ENCODE measurements around the gene PTPRCAP. TPM values are rescaled to one million over a fixed set of nuclear protein-coding genes. Genes with fewer than 3 reads are reported as not detected.

The PTPRCAP gene
- polyA plus RNA-seq, 1 donor = 6.8 TPM

DNA sequence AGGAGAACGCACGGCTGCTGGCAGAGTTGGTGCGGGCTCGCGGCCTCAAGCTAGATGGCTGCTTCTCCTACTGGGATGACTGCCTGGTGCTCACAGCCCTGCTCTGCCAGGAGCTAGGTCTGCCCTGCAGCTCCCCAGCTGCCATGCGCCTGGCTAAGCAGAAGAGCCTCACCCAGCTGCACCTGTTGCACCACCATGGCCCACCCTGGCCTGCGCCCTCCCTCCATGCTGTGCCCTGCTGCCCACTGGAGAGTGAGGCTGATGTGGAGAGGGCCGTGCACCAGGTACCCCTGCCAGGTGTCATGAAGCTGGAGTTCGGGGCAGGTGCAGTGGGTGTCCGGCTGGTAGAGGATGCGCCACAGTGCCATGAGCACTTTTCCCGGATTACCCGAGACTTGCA, 14.0 kb downstream of the PTPRCAP start:
- Histone ChIP-seq H3K4me3 (ENCODE audit: low read length) (no peak overlapping the region), H3K4me1 (ENCODE audit: control insufficient read depth, insufficient read depth, low read length) (peaks cover 11% of the 10 kb centered on the region), H3K9me3 (ENCODE audit: control insufficient read depth, low read depth, low read length) (no peaks in the 10 kb centered on the region), H3K27me3 (ENCODE audit: control insufficient read depth, insufficient read depth, low read length) (no peaks in the 10 kb centered on the region), H3K27ac (ENCODE audit: low read length) (no peak overlapping the region), H3K36me3 (ENCODE audit: control insufficient read depth, insufficient read depth, low read length) (no peaks in the 10 kb centered on the region)
- no CpG with 5 or more reads among the region's 13 CpGs for WGBS (ENCODE audit: insufficient coverage, low lambda C conversion rate)
- no peak for DNase-seq

DNA sequence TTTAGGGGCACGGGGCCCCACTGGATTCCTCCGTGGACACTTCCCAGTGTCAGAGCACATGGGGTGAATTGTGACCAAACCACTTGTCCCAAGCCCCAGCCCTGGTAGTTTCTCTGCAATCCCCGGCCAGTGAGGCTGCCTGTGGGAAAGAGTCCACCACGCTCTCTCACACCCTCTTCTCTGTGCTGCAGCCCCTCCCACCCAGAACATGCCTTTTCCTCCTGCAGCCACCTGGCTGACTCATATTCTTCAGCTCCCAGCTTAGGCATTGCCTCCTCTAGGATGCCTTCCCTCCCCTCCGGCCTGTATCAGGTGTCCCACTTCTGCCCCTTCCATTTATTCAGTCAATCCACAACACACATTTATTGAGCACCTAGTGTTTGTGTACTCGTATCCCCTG, 14.6 kb downstream of the PTPRCAP start:
- DNase-seq = no peak
- no peaks in the 10 kb centered on the region for H3K9me3 ChIP-seq (ENCODE audit: control insufficient read depth, low read depth, low read length)
- no peak overlapping the region for H3K4me3 ChIP-seq (ENCODE audit: low read length)
- no peaks in the 10 kb centered on the region for H3K36me3 ChIP-seq (ENCODE audit: control insufficient read depth, insufficient read depth, low read length)
- no peaks in the 10 kb centered on the region for H3K27me3 ChIP-seq (ENCODE audit: control insufficient read depth, insufficient read depth, low read length)
- H3K27ac ChIP-seq (ENCODE audit: low read length) = no peak overlapping the region
- WGBS (ENCODE audit: insufficient coverage, low lambda C conversion rate) = no CpG with 5 or more reads among the region's 6 CpGs
- H3K4me1 ChIP-seq (ENCODE audit: control insufficient read depth, insufficient read depth, low read length) = peaks cover 11% of the 10 kb centered on the region

DNA sequence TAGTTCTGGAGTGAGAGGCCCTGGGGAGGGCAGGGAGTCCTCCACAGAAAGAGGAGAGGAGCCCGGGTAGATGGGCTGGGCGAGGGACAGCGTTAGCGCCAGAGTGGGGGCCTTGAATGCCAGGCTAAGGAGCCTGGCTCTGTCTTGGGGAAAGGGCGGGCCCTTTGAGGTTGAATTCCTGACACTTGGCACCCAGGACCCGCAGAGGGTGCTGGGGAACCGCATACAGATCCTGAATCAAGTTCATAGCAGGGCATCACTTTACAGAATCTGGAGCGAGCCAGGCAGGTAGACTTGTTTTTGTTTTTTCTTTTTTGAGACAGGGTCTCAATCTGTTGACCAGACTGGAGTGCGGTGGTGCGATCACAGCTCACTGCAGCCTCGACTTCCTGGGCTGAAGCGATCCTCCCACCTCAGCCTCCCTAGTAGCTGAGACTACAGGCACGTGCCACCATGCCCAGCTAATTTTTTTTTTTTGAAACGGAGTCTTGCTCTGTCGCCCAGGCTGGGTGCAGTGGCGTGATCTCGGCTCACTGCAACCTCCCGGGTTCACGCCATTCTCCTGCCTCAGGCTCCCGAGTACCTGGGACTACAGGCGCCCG, 16.0 kb downstream of the PTPRCAP start:
- Histone ChIP-seq H3K27me3 (ENCODE audit: control insufficient read depth, insufficient read depth, low read length) (no peaks in the 10 kb centered on the region), H3K4me1 (ENCODE audit: control insufficient read depth, insufficient read depth, low read length) (peaks cover 11% of the 10 kb centered on the region), H3K36me3 (ENCODE audit: control insufficient read depth, insufficient read depth, low read length) (no peaks in the 10 kb centered on the region), H3K4me3 (ENCODE audit: low read length) (peak overlapping the region; percentile 17), H3K27ac (ENCODE audit: low read length) (no peak overlapping the region), H3K9me3 (ENCODE audit: control insufficient read depth, low read depth, low read length) (peaks cover 4% of the 10 kb centered on the region)
- no CpG with 5 or more reads among the region's 22 CpGs for WGBS (ENCODE audit: insufficient coverage, low lambda C conversion rate)
- no peak for DNase-seq

DNA sequence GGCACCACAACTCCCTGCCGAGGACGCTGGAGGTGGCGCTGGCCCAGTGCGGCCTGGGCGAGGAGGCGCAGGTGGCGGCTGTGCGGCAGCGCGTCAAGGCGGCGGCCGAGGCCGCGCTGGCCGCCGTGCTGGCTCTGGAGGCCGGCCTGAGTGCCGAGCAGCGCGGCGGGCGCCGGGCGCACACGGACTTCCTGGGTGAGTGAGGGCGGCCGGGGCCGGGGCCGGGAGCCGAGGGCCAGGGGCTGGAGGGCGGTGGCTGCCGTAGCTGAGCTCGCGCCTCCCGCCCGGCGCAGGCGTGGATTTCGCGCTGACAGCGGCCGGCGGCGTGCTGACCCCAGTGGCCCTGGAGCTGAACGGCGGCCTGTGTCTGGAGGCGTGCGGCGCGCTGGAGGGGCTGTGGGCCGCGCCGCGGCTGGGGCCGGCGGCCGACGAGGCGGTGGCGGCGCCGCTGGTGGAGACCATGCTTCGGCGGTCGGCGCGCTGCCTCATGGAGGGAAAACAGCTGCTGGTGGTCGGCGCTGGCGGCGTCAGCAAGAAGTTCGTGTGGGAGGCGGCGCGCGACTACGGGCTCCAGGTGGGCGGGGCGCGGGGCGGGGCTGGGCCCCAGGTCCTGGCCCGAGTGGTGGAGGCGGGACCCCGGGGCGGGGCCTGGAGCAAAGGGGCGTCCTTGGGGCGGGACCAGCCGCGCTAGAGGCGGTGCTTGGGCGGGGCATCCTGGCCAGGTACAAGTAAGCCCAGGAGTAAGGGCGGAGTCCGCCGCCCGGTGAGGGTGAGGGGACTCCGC, 16.6 kb downstream of the PTPRCAP start:
- H3K4me1 ChIP-seq (ENCODE audit: control insufficient read depth, insufficient read depth, low read length) = peaks cover 14% of the 10 kb centered on the region
- WGBS (ENCODE audit: insufficient coverage, low lambda C conversion rate) = no CpG with 5 or more reads among the region's 97 CpGs
- peak overlapping the region; percentile 26 for H3K4me3 ChIP-seq (ENCODE audit: low read length)
- H3K27ac ChIP-seq (ENCODE audit: low read length) = no peak overlapping the region
- peaks cover 6% of the 10 kb centered on the region for H3K27me3 ChIP-seq (ENCODE audit: control insufficient read depth, insufficient read depth, low read length)
- H3K9me3 ChIP-seq (ENCODE audit: control insufficient read depth, low read depth, low read length) = peaks cover 4% of the 10 kb centered on the region
- H3K36me3 ChIP-seq (ENCODE audit: control insufficient read depth, insufficient read depth, low read length) = no peaks in the 10 kb centered on the region
- peak; percentile 95 to 96 for DNase-seq

DNA sequence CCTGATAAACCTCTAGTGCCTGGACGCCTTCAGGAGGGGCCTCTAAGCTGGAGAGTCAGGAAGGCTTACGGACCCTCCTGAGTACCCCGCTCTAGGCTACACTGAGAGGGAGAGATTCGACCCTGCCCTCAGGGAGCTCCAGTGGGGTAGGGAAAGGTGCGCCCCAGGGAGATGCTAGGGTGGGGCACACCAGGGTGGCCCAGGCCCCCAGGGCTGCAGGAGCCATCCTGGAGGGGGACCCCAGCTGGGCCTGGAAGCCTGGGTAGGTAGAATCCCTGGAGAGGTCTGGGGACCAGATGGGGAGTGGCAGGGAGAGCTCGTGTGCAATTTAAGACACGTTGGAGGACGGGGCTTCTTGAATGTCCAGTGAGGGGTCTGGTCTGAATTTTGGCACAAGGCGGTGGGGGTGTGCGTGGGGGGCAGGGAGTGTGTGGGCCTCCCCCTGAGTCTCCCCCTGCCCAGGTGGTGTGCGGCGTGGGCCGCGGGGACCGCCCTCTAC, 17.3 kb downstream of the PTPRCAP start:
- Histone ChIP-seq H3K4me1 (ENCODE audit: control insufficient read depth, insufficient read depth, low read length) (peaks cover 16% of the 10 kb centered on the region), H3K36me3 (ENCODE audit: control insufficient read depth, insufficient read depth, low read length) (no peaks in the 10 kb centered on the region), H3K9me3 (ENCODE audit: control insufficient read depth, low read depth, low read length) (peaks cover 4% of the 10 kb centered on the region), H3K27ac (ENCODE audit: low read length) (no peak overlapping the region), H3K4me3 (ENCODE audit: low read length) (peak overlapping the region; percentile 26), H3K27me3 (ENCODE audit: control insufficient read depth, insufficient read depth, low read length) (peaks cover 9% of the 10 kb centered on the region)
- no peak for DNase-seq
- no CpG with 5 or more reads among the region's 15 CpGs for WGBS (ENCODE audit: insufficient coverage, low lambda C conversion rate)

DNA sequence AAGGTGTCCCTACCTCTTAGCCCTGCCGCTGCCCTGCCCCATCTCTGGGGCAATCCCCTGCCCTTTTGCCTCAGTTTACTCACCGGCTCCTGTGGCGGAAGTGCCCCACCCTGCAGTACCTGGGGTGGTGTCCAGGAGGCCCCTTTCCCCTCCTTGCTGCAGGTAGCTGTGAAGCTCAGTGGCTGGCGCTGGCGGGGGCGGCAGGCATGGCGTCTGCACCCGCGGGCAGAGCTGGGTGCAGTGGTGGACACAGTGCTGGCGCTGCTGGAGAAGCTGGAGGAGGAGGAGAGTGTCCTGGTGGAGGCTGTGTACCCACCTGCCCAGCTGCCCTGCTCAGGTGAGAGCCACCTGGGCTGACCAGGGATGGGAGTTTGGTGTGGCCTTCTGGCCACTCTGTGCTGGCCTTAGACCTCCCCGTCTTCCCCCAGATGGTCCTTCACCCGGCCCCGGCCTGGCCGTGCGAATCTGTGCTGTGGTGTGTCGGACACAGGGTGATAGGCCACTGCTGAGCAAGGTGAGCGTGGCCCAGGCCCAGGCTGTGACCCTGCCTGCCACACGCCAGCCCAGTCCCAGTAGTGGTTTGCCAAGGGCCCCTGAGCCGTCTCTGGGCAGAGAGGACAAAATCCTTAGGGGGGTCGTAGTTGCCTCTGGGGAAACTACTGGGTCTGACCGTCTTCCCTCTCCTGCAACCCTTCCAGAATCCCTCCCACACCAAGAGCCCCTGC, 18.0 kb downstream of the PTPRCAP start:
- Histone ChIP-seq H3K36me3 (ENCODE audit: control insufficient read depth, insufficient read depth, low read length) (no peaks in the 10 kb centered on the region), H3K9me3 (ENCODE audit: control insufficient read depth, low read depth, low read length) (peaks cover 4% of the 10 kb centered on the region), H3K27ac (ENCODE audit: low read length) (no peak overlapping the region), H3K4me3 (ENCODE audit: low read length) (no peak overlapping the region), H3K4me1 (ENCODE audit: control insufficient read depth, insufficient read depth, low read length) (peaks cover 21% of the 10 kb centered on the region), H3K27me3 (ENCODE audit: control insufficient read depth, insufficient read depth, low read length) (peaks cover 16% of the 10 kb centered on the region)
- no CpG with 5 or more reads among the region's 21 CpGs for WGBS (ENCODE audit: insufficient coverage, low lambda C conversion rate)
- DNase-seq = no peak

DNA sequence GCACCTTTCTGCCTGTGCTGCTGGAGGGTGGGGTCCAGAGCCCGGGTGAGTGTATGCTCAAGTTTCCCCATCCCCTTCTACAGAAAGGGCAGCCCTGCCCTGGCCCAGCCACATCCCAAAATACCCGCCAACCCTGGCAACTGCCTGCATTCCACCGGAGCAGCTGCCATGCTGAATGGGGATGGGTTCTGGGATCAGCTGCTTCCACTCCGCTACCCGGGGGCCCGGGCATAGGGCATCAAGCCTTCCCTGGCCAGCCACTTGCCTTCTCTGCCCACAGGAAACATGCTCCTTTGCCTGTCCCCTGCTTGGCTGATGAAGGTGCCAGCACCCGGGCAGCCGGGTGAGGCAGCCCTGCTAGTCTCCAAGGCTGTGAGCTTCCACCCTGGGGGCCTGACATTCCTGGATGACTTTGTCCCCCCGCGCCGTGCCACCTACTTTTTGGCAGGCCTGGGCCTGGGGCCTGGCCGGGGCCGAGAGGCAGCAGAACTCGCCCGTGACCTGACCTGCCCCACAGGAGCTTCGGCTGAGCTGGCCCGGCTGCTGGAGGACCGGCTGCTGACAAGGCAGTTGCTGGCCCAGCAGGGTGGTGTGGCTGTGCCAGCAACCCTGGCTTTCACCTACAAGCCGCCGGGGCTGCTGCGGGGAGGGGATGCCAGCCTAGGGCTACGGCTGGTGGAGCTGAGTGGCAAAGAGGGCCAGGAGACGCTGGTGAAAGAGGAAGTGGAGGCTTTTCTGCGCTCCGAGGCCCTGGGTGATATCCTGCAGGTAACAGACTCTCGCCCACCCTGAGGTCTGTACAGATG, 18.8 kb downstream of the PTPRCAP start:
- Histone ChIP-seq H3K27ac (ENCODE audit: low read length) (no peak overlapping the region), H3K27me3 (ENCODE audit: control insufficient read depth, insufficient read depth, low read length) (peaks cover 16% of the 10 kb centered on the region), H3K36me3 (ENCODE audit: control insufficient read depth, insufficient read depth, low read length) (no peaks in the 10 kb centered on the region), H3K4me1 (ENCODE audit: control insufficient read depth, insufficient read depth, low read length) (peaks cover 21% of the 10 kb centered on the region), H3K4me3 (ENCODE audit: low read length) (no peak overlapping the region), H3K9me3 (ENCODE audit: control insufficient read depth, low read depth, low read length) (peaks cover 4% of the 10 kb centered on the region)
- DNase-seq = no peak
- WGBS (ENCODE audit: insufficient coverage, low lambda C conversion rate) = no CpG with 5 or more reads among the region's 26 CpGs

DNA sequence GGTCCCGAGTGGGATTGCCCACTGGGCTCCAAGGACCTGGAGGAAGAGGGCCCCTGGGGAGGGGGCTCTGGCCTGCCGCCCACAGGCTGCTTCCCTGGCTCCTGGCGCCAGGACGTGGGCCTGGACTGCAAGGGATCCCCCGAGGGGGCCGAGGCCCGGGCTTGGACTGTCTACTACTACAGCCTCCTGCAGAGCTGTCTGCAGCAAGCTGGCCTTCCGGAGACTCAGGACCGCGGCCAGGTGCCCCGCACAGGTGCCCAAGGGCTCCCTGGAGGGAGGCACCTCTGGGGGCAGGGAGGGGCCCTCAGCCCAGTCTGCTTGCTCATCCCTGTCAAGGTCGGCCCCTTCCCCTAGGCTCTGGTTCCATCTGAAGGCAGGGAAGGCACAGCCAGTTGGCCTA, 20.1 kb downstream of the PTPRCAP start:
- H3K4me1 ChIP-seq (ENCODE audit: control insufficient read depth, insufficient read depth, low read length) = peaks cover 18% of the 10 kb centered on the region
- peaks cover 16% of the 10 kb centered on the region for H3K27me3 ChIP-seq (ENCODE audit: control insufficient read depth, insufficient read depth, low read length)
- H3K36me3 ChIP-seq (ENCODE audit: control insufficient read depth, insufficient read depth, low read length) = no peaks in the 10 kb centered on the region
- DNase-seq = no peak
- H3K9me3 ChIP-seq (ENCODE audit: control insufficient read depth, low read depth, low read length) = peaks cover 4% of the 10 kb centered on the region
- H3K4me3 ChIP-seq (ENCODE audit: low read length) = no peak overlapping the region
- WGBS (ENCODE audit: insufficient coverage, low lambda C conversion rate) = no CpG with 5 or more reads among the region's 12 CpGs
- H3K27ac ChIP-seq (ENCODE audit: low read length) = no peak overlapping the region

DNA sequence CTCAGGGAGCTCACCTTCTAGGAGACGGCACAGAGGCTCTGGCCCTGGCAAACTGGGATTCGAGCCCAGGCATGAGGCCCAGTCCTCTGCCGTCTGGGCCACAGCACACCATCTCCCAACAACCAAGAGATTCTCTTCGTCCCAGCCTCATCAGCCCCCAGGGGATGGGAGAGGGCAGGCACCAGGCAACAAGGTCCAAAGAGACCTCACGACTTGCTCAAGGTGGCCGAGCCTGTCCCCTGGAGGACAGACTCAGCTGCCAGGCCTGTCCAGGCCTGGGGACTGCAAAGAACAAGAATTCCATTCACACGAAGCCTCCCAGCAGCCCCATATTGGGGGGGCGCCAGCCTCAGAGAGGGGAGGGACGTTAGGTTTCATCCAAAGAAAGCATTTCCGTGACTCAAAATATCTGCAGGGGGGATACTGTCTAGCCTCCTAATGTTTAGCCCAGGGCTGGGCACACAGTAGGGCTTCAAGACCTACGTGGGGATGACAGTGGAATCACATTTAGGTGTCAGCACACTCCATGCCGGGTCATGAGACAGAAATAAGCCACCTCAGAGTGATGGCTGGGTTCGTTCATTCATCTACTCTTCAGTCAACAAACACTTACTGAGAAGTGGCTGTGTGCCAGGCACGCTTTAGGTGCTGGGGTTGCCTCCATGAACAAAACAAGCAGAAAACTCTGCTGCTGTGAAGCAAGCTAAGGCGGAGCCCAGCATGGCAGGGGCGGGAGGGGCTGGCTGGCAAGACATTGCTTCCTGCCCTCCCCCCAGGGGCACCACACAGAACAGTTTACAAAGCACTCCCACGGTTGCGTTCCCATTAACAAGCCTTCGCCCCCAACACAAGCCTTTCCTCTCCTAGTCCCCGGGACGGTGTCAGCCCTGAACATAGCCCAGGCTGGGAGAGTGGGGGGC, 20.8 kb downstream of the PTPRCAP start:
- no peak for DNase-seq
- H3K27me3 ChIP-seq (ENCODE audit: control insufficient read depth, insufficient read depth, low read length) = peaks cover 19% of the 10 kb centered on the region
- H3K4me3 ChIP-seq (ENCODE audit: low read length) = no peak overlapping the region
- WGBS (ENCODE audit: insufficient coverage, low lambda C conversion rate) = 60% methylated on average over 2 of the region's 21 CpGs
- H3K9me3 ChIP-seq (ENCODE audit: control insufficient read depth, low read depth, low read length) = peaks cover 4% of the 10 kb centered on the region
- peaks cover 18% of the 10 kb centered on the region for H3K4me1 ChIP-seq (ENCODE audit: control insufficient read depth, insufficient read depth, low read length)
- no peaks in the 10 kb centered on the region for H3K36me3 ChIP-seq (ENCODE audit: control insufficient read depth, insufficient read depth, low read length)
- no peak overlapping the region for H3K27ac ChIP-seq (ENCODE audit: low read length)

All from large intestine (tissue), 3 donors.